ENCODE results near the gene DNAH10.

DNAH10 gene

GRCh38 chr12:123912415-123913380 is 150.6 kb downstream of the DNAH10 start:
- TF ChIP-seq CTCF (conservative IDR thresholded peaks at IDR 0.05) = no peak
- no peak for TF ChIP-seq ZFX (IDR thresholded peaks at IDR 0.05)
- no peak overlapping the region for H3K27ac ChIP-seq

GRCh38 chr12:123914726-123915333 is 152.7 kb downstream of the DNAH10 start:
- no peak overlapping the region for H3K27ac ChIP-seq
- TF ChIP-seq ZFX (IDR thresholded peaks at IDR 0.05) (no peak), CTCF (conservative IDR thresholded peaks at IDR 0.05) (no peak)

GRCh38 chr12:123916729-123917128 is 154.6 kb downstream of the DNAH10 start:
- no peak overlapping the region for H3K27ac ChIP-seq
- TF ChIP-seq CTCF (conservative IDR thresholded peaks at IDR 0.05) (no peak), ZFX (IDR thresholded peaks at IDR 0.05) (no peak)

GRCh38 chr12:123917337-123917850 is 155.3 kb downstream of the DNAH10 start:
- no peak overlapping the region for H3K27ac ChIP-seq
- TF ChIP-seq ZFX (IDR thresholded peaks at IDR 0.05) (no peak), CTCF (conservative IDR thresholded peaks at IDR 0.05) (no peak)

- no peak overlapping the region for H3K27ac ChIP-seq
- TF ChIP-seq ZFX (IDR thresholded peaks at IDR 0.05) (no peak), CTCF (conservative IDR thresholded peaks at IDR 0.05) (no peak)
Measured at GRCh38 chr12:123919980-123920360, 157.9 kb downstream of the DNAH10 start.

GRCh38 chr12:123923038-123923437 is 160.9 kb downstream of the DNAH10 start:
- no peak overlapping the region for H3K27ac ChIP-seq
- TF ChIP-seq CTCF (conservative IDR thresholded peaks at IDR 0.05) = no peak

- no peak overlapping the region for H3K27ac ChIP-seq
- no peak for TF ChIP-seq CTCF (conservative IDR thresholded peaks at IDR 0.05)
Measured at GRCh38 chr12:123923927-123924326, 161.8 kb downstream of the DNAH10 start.

Measured in C4-2B (cell line).